ENCODE results near the gene LPP.
A peak's percentile ranks its signal among the peaks of the same experiment; 100 is the strongest.

LPP gene

DNA sequence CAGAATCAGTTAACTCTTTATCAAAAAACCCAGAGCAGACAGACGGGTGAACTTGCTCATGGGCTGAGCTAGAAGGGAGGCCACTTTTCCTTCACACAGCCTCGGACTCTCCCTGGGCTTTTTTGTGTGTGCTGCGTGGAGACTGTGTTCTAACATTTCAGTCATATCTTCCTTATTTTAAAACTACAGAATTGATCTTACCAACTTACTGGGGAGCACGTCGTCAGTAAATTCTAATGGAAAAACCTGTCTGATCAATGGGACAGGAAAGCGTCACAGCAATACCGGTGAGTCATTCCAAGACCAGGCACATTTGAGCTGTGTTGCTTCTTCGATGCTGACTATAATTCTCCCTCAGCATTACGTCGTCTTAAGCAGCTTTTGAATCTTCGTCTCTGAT, 145.1 kb downstream of the LPP start:
- no peak for DNase-seq (ENCODE audit: low read depth)

GRCh38 chr3:188299708-188300107, 145.8 kb downstream of the LPP start:
- no peak for DNase-seq (ENCODE audit: low read depth)

DNA sequence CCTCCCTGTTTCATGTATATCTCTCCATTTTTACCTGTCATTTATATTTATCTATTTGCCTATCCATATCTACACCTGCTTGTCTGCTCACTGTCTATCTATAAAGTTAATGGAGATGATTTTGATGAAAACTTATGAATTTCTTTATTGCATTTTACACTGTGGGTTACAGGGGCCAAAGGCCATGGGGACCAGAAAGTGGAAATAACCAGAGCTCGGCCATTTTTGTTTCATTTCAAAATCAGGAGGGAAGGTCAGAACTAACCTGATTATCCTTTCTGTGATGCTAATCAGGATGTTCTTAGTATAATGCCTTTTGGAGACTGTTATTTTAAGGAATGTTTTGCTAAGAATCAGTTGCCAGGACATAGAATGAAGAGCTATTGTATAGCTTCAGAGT, 147.2 kb downstream of the LPP start:
- no peak for DNase-seq (ENCODE audit: low read depth)

DNA sequence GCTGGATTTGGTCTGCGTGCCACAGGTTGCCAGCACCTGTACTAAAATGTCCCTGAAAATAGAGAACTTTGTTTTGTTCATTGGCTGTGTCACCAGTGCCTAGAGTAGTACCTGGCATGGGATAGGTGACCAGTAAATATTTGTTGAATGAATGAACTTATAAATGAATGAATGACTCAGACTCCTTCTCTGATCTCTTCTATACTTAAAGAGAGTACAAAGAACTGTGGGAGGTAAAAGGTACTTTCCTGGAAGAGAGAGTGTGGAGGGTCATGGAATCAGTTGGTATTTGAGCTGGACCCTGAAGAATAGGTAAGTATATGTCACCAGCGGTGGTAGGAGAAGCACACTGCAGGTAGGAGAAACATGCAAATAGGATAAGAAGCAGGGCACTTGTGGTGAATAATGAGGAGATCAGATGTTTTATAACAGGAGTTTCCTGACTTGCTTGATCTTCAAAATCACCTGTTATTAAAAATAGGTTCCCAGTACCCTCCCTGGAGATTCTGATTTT, 149.4 kb downstream of the LPP start:
- no peak for DNase-seq (ENCODE audit: low read depth)

GRCh38 chr3:188303823-188304222, 149.9 kb downstream of the LPP start:
- DNase-seq (ENCODE audit: low read depth) = no peak

- no peak for DNase-seq (ENCODE audit: low read depth)
Observed at GRCh38 chr3:188304501-188304900, 150.5 kb downstream of the LPP start.

DNA sequence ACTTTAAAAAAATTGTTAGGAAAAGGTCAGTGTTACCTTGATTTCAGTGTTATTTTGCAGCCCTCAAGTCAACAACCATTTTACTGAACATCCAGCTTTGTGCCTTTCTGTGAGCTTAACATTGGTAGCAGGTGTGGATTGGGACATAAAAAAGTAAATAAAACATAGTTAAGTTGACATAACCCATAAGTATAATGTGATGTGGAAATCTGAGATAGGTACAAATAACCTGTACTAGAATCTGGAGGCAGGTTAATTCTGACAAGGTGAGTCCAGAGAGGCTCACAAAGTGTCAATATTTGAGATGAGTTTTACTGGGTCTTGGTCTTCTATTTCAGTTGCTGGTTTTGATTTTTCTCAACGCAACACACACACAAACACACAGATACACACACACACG, 151.3 kb downstream of the LPP start:
- DNase-seq (ENCODE audit: low read depth) = no peak

GRCh38 chr3:188306435-188307005, 152.6 kb downstream of the LPP start:
- DNase-seq (ENCODE audit: low read depth) = no peak

GRCh38 chr3:188309437-188310269, 155.7 kb downstream of the LPP start:
- DNase-seq (ENCODE audit: low read depth) = no peak

DNA sequence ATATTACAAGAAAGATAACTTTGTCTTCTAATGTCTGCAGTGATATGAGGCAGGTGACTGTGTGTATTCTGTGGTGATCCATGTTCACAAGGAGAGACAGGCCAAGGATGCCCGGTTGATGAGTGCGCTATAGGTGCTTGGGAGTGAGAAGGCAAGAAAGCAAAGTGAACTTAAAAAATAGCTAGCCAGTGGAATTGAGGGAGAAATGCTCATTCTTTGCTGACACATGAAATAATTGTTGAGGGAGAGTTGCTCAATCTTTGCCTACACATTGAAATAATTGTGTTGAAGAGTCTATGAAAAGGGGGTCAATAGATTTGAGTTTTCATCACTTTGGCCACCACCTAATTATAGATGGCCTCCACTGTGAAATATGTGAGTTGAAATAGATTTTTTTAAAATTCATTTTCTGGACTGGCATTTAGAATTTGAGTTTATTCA, 156.3 kb downstream of the LPP start:
- no peak for DNase-seq (ENCODE audit: low read depth)

DNA sequence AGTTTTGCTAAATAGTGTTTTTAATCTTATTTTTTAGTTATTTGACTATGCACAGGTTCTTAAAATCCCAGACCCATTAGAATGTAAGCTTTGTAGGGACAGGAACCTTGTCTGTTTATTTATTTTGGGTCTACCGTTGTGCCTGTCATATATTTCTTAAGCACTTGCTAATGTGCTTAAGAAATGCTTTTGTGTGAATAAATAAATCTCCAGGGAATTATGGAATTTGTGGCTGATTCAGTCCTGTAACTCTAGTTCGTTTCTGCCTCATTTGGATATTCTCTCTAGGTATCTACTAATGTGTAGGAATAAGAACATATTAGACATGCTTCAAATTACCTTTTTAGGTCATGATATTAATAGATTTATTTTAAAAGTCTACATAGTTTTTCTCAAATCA, 161.6 kb downstream of the LPP start:
- no peak for DNase-seq (ENCODE audit: low read depth)

DNA sequence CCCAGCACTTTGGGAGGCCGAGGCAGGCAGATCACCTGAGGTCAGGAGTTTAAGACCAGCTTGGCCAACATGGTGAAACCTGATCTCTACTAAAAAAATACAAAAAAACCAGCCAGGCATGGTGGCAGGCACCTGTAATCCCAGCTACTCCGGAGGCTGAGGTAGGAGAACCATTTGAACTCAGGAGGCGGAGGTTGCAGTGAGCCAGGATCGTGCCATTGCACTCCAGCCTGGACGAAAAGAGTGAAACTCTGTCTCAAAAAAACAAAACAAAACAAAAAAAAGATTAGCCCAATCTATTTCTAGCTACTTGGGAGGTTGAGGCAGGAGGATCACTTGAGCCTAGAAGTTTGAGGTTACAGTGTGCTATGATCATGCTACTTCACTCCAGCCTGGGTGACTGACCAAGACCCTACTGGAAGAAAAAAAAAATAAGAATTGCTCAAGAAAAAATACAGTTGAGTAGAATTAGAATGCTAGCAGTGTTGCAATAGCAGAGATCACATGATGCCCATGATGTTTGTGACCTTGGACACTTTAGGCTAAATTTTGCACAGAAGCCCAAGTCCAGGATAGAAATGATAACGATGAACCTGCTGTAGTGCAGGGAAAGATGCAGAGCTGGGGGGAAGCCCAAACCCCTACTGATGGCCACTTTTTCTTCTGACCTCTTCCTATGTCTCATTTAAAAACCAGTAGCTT, 162.2 kb downstream of the LPP start:
- DNase-seq (ENCODE audit: low read depth) = no peak

GRCh38 chr3:188316723-188317070, 162.7 kb downstream of the LPP start:
- no peak for DNase-seq (ENCODE audit: low read depth)

GRCh38 chr3:188319569-188319968, 165.6 kb downstream of the LPP start:
- DNase-seq (ENCODE audit: low read depth) = no peak

- DNase-seq (ENCODE audit: low read depth) = no peak
Observed at GRCh38 chr3:188320757-188321156, 166.8 kb downstream of the LPP start.

GRCh38 chr3:188321258-188321657, 167.3 kb downstream of the LPP start:
- DNase-seq (ENCODE audit: low read depth) = no peak

DNA sequence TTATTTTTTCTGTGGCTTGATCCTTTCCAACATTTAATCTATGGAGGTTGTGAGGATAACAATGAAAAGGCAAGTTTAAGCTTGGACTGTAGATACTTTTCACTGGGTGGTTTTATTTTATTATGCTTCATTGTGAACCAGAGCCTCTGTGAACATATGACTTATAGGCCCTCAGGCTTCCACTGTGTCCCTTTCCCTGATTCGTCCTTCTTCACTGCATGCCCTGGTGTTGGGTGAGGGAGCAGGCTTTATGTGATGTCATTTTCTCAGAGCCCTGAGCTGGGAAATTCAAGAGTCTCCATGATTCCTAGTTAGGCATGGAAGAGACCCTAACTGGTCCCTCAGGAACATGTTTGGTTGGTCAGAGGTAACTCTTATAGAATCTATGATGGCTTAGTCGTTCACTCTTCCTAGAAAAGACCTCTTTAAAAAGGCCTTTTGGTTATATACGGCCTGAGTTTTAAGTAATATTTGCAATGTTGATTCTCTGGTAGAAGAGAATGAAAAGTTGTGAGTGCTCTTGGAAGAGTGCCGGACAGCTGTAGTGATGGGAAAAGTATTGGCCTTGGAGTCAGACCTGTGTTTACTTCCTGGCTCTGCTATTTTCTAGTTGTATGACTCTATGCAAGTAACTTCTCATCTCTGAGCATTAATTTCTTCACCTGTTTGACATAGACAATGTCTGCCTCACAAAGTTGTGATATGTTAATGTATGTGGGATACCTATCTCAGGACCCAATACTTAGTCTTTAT, 168.4 kb downstream of the LPP start:
- no peak for DNase-seq (ENCODE audit: low read depth)

DNA sequence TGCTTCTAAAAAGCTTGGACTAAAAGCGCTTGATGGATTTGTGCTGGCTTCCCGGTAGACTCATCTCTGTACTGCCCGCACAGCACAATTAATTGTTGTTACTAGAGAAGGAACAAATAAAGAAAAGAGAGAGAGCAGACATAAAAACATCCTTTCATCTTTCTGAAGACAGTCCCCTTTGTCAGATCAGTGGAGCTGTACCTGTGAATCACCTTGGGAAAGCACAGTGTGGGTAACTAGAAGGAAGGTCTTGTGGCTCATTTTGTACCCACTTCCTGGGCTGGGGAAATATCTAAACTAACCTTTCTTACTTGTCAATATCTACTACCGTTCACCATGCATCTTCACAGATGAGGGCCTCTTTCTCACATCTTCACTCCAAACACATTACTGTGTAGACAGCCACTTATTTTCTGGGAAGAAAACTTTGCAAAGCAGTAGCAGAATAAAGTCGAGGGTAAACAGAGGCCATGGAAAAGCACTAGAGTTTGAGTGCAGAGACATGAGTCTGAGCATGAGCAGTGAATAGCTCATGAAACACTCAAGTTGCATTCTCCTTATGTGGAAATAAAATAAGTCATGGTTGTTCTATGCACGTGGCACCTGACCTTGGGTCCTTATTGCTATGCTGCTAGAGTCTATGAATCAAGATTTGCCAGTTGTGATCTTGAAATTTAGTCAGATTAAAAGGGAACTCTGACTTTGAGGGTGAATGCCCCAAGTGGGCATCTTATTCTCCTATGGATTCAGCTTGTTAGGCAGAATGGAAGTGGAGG, 169.3 kb downstream of the LPP start:
- DNase-seq (ENCODE audit: low read depth) = peak; percentile 45

GRCh38 chr3:188326111-188326510, 172.2 kb downstream of the LPP start:
- DNase-seq (ENCODE audit: low read depth) = no peak

DNA sequence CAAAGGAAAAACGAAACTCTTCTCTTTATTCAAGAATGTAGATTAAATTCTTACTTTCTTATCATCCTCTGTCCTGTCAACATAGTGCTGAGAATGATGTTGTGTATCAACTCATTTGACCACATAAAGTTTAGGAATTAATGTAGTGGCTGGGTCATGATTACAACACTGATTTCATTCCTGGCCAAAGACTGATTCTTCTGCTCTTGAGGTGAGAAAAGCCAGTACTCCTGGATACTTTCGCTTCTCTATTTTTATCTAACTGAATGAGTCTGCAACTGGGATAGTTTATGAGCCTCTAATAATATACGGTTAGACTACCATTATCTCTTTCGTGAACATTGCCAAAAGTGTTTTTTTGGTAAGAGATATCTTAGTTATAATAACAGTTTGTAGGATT, 173.0 kb downstream of the LPP start:
- DNase-seq (ENCODE audit: low read depth) = no peak

DNA sequence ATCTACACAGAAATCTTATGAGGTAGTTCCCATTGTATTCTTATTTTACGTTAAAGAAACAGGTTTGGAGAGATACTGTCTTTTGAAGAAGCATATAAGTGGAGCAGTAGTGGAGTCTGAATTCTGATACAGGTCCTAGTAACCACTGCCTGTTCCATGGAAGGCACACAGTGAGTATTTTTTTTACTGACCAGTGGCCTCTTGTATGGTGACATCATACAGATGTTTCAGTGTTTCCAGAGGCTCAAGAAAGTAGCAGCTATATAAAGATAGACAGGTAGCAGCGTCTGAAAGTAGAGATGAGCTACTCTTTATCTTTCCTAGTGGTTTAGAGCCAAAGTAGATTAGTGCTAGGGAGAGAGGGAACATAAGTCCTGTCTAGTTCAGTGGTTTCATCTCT, 173.5 kb downstream of the LPP start:
- no peak for DNase-seq (ENCODE audit: low read depth)

DNA sequence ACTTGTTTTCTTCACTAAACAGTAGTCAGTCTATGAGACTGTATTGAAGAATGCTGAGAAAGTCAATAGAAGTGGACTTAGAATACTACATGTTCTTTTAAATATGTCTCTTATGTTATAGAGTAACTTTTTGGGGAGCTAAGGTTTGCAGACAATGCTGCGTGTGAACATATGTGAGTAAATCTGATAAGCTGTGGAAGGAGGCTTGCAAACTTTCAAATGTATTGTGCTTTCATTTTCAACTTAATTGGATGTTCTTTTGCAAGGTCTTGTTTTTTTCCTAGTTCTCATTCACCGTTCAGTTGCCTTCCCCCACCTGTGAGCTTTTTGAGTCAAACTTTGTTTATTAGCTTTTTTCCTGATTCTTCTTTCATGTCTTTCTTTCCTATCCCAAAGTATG, 176.2 kb downstream of the LPP start:
- DNase-seq (ENCODE audit: low read depth) = no peak

All from activated T-cell treated with anti-CD3 and anti-CD28 coated beads for 24 hours (primary cell).